Stimulated activated CD4-positive, alpha-beta T cell treated with anti-CD3 and anti-CD28 coated beads, Interleukin-15, amount 100 ng/mL, for 48 hours (primary cell): ENCODE data around the gene RPS29.
"Not testable (repeated sequence)": the region's sequence is repeated elsewhere in the genome, so short reads cannot be mapped to it uniquely, and the experiment has no call there.

Experiments
- DNase-seq, 2 donors: peaks; one replicate each; pipeline ENCODE4 v3.0.0-alpha.2; 2020; ENCODE audit warnings: low read depth in 2 of 2

RPS29 gene

DNA sequence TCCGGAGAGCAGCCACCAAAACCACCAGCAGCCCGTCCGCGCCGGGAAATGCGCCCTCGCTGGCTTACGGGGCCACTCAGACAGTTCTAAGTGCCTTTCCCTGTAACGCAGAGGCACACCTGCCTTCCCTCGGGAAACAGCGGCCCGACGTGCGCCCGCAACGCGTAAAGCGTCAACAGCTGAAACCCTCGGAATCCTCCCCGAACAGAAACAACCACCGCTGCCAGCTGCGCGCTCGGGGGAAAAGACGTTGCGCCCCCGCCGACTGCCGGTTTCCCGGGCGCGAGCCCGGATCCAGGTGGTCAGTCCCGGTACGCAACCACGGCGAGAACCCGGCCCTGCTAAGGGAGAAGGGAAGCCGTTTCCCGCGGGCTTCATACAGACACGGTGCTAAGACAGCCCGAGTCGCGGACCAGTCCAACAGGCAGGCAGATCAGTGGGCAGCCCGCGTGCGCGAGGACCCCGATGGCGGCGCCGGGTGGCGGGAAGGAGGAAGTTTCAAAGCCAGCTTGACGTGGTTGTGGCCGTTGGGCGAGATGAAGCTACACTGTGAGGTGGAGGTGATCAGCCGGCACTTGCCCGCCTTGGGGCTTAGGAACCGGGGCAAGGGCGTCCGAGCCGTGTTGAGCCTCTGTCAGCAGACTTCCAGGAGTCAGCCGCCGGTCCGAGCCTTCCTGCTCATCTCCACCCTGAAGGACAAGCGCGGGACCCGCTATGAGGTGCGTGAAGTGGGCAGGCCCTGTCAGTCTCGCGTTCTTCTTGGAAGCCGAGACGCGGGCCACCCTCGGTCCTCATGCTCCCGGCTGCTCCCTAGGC, 12.5 kb upstream of the RPS29 start, which contains the start of gene LRR1:
LRR1 (plus strand) TSS at position 456 of the 816 bp plus-strand sequence; CDS start at position 537, 81 bp downstream.
- DNase-seq, result peak; percentile 67 to 75

DNA sequence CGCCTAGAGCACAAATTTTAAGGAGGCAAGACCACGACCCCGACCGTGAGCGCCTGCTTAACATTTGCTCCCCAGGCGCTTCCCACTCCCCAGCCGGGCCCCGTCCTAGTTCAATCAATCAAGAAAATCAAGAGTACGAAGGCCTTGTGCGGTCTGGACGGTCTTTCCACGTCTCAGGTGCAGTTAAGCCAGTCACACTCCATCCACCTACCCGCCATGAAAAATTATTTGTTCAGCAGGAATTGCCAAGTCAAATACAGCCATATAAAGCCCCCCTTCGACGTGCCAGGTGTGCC, 12.0 kb upstream of the RPS29 start:
- no peak for DNase-seq

DNA sequence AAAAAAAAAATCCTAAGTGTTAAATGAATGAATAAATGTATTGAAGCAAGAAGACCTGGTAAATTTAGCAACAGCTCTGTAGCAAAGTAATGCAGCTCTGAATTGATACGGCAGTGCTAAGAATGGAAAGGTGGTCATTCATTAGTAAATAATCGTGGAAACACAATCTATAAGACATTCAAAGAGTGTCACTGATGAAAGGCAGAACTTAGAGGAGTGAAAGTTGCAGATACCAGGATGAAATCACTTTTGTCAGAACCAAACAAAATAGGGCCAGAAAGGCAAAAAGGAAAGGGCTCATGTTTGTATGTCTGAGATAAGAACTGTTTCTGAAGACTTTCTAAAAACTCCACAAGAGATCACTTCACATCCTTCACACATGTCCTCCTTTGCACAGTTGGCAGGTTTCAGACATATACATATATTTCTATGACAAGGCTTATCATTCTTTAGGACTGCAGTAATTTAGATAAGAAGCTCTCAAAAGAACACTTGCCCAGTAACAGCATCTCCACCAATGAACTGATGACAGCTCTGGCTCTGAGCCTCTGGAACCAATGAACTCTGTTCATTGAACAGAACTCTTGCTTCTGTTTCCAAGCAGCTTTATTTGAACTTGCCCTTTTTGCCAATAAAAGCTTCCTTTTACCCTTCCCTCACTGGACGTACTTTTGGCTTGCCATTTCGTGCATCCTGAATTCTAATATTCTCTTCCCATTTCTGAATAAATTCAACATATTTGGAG, 8.3 kb upstream of the RPS29 start:
- DNase-seq, result no peak

DNA sequence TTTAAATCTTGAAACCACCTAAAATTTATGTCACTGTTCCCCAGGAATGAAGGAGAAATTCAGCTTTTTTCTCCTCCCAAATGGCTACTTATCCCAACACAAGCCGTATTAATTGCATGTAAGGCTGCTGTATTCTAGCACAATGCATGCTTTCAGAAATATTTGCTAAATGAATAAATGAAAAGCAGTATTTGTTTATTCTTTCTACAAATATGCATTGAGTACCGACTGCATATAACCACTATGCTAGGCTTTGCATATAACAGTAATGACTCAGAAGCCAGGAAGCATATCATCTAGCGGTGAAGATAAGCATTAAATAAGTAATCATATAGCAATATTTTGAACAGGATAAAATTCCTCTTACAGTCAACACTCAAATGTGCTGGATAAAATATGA, 6.8 kb upstream of the RPS29 start:
- DNase-seq, result no peak

DNA sequence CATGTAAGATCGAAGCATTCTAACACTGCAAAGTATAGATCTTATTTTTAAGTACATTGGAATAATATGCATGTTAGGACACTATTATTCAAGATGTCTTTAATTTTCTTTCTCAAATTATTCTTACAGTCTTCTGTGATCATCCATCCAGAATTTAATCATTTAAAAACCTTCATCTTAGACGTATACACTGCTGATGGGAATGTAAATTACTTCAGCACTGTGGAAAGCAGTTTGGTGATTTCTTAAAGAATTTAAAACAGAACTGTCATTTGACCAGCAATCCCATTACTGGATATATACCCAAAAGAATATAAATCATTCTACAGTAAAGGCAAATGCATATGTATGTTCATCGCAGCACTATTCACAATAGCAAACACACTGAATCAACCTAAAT, 3.2 kb upstream of the RPS29 start:
- no peak for DNase-seq

DNA sequence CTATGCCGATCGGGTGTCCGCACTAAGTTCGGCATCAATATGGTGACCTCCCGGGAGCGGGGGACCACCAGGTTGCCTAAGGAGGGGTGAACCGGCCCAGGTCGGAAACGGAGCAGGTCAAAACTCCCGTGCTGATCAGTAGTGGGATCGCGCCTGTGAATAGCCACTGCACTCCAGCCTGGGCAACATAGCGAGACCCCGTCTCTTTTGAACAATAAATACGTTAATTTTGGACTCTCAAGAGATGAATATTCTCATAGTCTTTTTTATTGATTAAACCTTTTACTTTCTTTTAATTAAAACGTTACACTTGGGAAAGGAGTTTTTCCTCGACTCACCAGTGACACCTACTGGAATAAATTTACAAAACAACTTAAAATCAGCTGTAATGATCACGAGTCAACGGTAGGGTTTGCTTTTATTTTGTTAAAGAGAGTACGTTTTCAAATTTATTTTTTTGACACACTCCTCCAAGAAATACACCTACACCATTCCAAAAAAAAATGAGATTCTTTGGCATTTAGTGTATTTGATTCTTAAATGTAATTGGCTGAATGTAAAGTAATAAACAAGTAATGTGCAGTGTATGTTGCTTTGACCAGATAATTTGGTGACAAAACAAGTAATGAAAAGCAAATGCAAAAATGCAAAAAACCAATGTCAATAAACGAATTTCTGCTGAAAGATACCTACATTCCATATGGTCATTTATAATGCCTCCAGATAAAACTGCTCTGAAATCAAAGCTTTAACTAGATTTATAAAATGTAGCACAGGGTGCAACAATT, 687 bp upstream of the RPS29 start:
- DNase-seq, result peak; percentile 46 to 47

DNA sequence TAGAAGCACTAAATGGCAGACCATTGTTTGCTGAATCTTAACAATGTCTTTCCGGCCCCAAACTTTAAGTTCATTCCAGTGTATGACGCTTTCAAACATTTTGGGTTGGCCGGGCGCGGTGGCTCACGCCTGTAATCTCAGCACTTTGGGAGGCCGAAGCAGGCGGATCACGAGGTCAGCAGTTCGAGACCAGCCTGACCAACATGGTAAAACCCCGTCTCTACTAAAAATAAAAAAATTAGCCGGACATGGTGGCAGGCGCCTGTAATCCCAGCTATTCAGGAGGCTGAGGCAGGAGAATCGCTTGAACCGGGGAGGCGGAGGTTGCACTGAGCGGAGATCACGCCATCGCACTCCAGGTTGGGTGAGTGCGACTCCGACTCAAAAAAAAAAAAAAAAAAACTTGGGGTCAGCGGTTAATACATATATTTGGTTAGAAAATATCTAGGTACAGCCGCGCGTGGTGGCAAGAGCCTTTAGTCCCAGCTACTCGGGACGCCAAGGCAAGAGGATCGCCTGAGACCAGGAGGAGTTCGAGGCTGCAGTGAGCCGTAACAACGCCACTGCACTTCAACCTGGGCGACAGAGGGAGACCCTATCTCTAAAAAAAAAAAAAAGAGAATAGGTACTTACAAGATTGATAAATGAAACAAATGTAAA, 1.1 kb downstream of the RPS29 start:
- not testable (repeated sequence) for DNase-seq

DNA sequence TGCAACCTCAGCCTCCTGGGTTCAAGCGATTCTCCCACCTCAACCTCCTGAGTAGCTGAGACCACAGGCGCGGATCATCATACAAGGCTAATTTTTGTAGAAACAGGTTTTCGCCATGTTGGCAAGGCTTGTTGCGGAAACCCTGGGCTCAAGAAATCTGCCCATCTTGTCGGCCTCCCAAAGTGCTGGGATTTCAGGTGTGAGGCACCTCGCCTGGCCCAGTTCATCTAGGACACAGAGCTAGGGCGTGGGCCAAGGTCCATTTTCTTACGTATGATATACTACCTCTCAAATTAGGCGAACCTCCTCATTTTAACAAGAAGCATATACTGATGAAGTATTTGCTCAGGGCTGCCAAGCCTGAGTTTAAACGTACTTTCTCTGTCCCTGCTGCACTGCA, 2.1 kb downstream of the RPS29 start:
- DNase-seq, result no peak

DNA sequence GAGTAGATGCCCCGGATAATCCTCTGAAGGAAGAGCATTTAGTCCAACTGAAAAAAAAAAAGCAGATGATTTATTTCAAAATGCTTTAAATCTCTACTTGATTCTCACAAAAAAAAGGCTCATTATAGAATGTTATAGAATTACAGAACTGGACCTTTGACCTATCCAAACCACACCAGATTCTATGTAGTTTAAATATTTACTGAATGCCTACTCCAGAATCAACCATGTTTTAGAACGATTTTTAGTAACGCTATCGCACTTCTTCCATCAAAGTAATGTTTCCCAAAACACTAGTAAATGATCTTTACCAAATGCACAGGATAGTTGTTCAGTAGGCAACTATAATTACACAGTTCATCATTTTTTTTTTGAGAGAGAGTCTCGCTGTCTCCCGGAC, 2.6 kb downstream of the RPS29 start:
- no peak for DNase-seq

DNA sequence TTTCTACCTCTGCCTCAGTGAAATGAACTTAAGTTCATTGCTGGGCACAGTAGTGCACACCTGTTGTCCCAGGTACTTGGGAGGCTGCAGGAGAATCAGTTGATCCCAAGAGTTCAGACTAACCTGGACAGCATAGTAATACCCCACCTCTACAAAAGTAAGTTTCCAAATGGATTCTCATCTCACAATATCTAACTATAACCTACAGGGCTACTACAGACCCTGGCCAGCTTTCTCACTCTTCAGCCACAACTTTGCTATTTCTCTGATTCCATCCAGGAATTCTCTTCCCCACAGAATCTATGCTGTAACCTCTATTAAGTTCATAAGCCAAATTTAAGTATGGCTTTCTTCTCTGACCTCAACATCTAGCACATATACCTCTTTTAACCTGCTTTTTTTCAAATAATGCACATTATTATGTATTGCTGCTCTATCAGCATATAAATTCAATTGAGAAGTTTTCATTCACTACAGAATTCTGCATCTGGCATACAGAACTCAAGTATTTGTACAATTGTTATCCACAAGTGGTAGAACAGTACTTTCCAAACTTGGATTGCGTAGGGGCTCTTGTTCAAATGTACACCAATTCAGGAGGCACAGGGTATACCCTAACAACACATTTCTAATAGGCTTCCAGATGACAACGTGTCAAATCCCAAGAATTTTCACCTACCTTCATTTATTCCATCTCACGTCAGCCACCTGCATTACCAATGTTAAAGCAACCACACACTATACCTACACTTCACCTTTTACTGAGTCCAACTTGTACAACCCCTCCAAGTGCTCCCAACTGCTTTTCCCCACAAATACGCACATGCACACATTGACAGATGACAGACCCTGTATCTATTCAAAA, 3.8 kb downstream of the RPS29 start:
- no peak for DNase-seq

DNA sequence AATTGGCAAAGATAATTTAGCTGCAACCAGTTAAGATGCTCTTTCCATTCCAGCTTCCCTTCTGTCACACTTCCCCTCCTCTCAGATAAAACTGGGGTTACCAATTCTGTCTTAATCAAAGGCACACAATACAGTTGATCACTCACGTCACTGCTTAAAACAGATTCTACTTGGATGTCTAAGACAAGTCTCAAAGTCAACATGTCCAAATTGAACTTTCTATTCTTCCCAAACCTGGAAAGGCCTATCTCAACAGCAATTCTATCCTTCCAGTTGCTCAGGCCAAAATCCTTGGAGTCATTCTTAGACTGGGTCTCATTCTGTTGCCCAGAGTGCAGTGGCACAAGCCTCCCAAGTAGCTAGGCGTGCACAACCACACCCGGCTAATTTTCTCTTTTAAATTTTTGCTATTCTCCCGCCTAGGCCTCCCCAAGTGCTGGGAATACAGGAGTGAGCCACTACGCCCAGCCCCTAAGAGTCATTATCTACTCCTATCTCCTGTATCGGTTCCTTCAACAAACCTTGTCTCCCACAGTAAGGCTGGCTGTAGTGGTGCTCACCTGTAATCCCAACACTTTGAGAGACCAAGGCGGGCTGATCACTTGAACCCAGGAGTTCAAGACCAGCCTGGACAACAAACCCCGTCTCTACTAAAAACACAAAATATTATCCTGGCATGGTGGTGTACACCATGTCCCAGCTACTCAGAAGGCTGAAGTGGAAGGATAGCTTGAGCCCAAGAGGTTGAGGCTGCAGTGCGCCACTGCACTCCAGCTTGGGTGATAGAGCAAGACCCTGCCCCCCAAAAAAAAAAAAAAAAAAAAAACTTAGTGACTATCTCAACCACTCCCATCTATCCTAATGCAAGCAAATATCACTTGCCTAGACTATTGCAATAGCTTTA, 4.7 kb downstream of the RPS29 start:
- no peak for DNase-seq

DNA sequence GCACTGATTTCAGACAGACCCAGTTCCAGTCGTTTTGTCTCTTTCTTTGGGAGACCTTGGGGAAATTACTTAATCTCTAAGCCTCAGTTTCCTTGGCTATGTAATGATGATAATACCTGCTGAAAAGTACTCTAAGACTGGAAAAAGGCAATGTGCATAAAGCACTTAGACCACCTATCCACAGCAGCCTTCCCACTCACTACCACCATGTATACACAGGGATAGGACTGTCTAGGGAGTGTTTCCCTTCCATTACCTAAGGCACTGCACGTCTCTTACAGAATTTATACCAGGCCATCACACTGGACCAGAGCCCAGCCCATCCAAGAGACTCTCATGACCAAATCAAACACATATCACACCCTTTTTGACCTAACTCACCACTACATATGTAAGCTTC, 6.3 kb downstream of the RPS29 start:
- no peak for DNase-seq

DNA sequence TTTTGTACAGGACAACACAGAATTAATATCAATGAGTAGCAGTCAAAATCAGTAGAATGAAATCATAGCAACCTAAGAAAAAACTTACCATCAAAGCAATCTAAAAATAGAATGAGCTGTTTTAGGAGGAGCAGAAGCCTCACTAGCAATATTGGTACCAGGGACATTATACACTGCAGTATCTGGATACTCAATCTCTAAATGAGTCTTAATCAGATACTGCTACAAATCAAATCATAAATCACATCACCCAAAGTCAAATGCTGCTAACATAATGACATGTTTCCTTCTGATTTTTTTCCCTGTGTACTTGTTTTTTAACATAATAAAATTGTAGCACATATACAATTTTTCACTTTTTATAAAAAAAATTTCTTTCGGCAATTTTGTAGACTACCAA, 8.0 kb downstream of the RPS29 start:
- no peak for DNase-seq

DNA sequence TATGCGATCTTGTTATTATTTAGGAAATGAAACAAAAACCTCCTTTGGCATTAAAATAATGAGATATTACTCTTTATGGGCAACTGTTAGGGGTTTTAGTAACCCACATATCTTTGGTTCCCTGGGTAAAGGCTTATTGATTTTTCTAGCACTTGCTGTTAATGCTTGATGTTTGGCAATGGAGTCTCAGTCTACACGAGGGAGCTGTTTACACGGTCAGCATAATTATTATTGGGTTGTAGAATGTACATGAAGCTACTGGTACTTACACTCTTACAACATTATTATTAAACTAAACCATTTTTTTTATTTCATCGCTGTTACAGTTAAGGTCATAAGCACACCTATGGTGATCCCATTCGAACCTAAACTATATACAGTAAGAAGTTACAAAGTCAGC, 12.1 kb downstream of the RPS29 start:
- no peak for DNase-seq

DNA sequence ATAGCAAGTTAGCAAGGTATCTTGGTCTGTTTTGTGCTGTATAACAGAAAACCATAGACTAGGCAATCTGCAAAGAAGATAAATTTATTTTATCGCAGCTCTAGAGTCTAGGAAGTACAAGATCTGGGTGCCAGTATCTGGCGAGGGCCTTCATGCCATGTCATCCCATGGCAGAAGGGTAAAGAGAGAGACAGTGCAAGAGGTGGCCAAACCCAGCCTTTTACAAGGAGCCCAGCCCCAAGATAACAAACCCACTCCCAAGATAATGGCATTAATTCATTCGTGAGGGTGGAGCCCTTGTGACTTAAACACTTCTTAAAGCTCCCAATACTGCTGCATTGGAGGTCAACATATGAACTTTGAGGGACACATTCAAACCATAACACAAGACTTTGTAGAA, 16.9 kb downstream of the RPS29 start:
- DNase-seq, result no peak

DNA sequence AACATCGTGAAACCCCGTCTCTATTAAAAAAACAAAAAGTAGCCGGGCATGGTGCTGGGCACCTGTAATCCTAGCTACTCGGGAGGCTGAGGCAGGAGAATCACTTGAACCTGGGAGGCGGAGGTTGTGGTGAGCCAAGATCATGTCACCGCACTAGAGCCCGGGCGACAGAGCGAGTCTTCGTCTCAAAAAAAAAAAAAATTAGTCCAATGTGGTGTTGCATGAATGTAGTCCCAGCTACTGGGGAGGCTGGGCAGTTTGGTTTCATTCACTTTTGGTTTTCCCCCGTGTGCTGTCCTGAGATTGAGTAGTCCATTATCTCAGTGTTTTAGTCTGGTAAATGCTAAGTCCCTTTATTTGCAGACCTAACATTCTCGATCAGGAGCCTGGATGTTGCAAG, 19.5 kb downstream of the RPS29 start:
- no peak for DNase-seq

DNA sequence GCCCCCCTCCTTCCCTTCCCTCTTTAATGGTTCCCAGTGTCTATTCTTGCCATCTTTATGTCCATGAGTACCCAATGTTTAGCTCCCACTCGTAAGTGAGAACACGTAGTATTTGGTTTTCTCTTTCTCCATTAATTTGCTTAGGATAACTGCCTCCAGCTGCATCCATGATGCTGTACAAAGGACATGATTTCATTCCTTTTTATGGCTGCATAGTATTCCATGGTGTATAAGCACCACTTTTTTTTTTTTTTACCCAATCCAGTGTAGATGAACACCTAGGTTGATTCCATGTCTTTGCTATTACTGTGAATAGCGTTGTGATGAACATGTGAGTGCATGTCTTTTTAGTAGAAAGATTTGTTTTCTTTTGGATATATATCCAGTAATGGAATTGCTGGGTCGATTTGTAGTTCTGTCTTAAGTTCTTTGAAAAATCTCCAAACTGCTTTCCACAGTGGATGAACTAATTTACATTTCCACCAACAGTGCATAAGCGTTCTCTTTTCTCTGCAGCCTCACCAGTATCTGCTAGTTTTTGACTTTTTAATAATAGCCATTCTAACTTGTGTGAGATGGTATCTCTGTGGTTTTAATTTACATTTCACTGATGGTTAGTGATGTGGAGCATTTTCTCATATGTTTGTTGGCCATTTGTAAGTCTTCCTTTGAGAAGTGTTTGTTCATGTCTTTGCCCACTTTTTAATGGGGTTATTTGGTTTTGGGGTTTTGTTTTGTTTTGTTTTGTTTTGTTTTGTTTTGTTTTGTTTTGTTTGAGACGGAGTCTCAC, 26.0 kb downstream of the RPS29 start:
- no peak for DNase-seq

DNA sequence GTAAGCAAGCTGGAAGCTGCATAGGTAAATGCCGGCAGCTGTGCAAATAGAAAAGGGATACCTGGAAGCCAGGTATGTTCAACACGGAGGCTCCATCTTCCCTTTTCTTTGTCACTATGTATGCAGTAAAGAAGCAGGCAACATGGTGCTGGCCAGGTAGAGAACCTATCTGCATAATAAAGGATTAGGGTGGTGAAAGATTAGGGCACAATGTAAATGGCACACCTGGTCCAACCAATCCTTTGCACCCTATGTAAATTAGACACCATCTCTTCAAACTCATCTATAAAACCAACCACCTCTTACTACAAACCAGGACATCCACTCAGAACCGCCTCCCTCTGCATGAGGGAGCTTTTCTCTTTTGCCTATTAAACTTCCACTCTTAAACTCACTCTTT, 32.3 kb downstream of the RPS29 start:
- DNase-seq, result no peak

DNA sequence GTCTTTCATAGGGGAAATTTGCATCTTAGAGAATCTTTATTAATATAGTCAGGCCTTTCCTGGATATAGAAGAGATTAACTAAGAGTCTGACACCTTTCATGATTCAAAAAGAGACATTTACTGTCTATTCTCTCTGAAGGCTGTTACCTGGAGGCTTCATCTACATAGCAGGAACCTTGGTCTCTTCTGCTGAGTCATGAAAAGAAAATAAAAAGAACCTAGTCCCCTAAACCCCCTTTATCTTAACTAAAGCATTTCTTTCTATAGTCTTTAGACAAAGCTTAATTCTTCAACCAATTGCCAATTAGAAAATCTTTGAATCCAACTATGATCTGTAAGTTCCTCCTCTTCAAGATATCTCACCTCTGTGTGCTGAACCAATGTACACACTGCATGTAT, 33.1 kb downstream of the RPS29 start:
- DNase-seq, result no peak
